M059J (cell line): Measurements from ENCODE around the gene ZNF850. TPM values are rescaled to one million over a fixed set of nuclear protein-coding genes. Genes with fewer than 3 reads are reported as not detected.

Source experiments
- DNase-seq: peaks from one replicate; pipeline ENCODE4 v3.0.0-alpha.2; 2012; ENCODE audit warnings: low read depth
- total RNA-seq: library from RNA; depleted of rRNA; stranded (reverse); fragments of >200 nt; shearing (Covaris generic); gene quantifications from 2 replicates; pipeline ENCODE4 v1.2.3, GENCODE V29; 2014; rRNA removed

ZNF850 gene
- total RNA-seq, 1 experiment from 2014 or later: 4.4 TPM

GRCh38 chr19:36688058-36688457 lies 84.5 kb downstream of the ZNF850 start:
- peak; percentile 3 for DNase-seq

GRCh38 chr19:36687214-36688056 lies 85.2 kb downstream of the ZNF850 start, which contains the start of gene ZNF567:
ZNF567 (plus strand) TSS chr19:36687612; CDS start chr19:36694868, 7,256 bp downstream.
- peak; percentile 95 for DNase-seq

DNA sequence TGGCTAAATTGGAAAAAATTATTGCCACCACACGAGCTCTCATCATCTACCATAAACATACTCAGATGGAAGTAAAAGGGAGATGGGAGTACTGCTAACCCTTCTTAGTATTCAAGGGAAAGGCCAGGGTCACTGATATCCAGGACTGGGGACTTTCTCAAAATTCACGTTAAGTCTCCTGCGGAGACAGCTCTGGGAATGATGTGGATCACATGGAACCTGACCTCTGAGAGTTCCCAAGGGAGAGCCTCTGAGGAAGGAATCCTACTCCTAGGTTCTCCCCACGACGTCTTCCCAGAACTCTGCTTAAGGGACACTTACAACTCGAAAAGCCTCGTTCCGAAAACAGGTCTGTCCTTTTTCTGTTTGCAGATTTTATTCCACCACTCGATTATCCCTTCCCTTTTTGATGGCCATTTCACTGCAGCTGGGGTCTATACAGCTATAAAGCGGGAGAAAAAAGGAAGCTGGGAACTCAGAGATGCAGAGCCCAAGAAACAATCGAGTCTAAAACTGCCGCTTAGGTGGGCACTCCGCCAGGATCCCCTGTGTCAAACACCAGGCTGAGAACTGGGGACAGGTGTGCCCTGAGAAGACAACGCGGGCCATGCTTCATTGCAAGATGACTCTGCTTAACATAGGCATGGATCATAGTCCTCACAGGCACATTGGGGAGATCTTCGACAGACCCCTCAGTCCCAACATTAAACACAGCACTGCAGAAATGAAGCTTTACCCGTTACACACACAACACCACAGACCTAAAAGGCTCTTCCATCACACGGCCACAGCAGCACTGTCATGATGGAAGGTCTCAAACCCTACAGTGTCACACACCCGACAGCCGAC lies 86.0 kb downstream of the ZNF850 start:
- DNase-seq: no peak

DNA sequence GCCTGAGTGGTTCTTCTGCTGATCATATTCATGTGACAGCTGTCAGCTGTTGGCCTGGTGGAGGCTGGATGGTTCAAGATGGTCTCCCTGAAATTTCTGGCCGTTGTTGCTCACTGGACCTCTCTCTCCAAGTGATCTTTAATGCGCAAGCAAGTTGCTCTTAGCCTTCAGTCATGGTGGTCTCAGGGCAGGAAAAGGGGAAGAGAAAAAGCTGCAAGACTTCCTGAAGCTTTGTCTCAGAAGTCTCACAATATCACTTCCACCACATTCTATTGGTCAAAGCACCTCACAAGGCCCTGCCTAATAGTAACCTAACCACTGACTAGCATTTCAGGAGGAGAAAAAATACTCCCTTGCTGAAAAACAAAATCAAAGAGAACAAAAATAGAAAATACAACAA lies 86.8 kb downstream of the ZNF850 start:
- no peak for DNase-seq

GRCh38 chr19:36679455-36679854 lies 93.2 kb downstream of the ZNF850 start:
- no peak for DNase-seq

DNA sequence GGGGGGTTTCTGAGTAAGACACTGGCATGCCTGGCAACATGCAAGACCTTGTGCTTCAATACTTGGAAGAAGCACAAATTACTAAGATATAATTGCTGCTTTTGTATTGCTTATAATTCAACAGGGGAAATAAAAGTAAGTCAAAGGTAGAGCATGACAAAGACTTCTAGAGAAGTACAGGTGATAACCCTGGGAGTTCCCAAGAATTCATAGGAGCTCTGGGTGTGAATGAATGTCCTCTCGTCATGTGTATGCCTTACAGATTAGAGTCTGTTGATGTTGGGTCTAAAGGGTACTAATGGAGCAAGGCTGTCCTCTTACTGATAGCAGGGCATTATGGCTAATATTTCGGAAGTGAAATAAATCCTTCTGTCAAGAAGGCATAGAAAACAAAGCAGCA lies 98.4 kb downstream of the ZNF850 start:
- no peak for DNase-seq

- DNase-seq: no peak
Observed at GRCh38 chr19:36672368-36672767, 100.2 kb downstream of the ZNF850 start.

- DNase-seq: no peak
Observed at GRCh38 chr19:36668646-36669045, 104.0 kb downstream of the ZNF850 start.

- DNase-seq: no peak
Observed at GRCh38 chr19:36665832-36666231, 106.8 kb downstream of the ZNF850 start.

Other genes starting within 250 kb of the ZNF850 start
- gene ZNF260, start 244.5 kb downstream of the ZNF850 start, total RNA-seq: 9.1 and 10.2 TPM in 2 replicates
- 7.4 and 10.4 TPM in 2 replicates for gene ZNF529, start 199.5 kb downstream of the ZNF850 start, total RNA-seq
- 8.3 and 12.8 TPM in 2 replicates for gene ZNF382, start 167.5 kb downstream of the ZNF850 start, total RNA-seq
- 8.4 and 15.9 TPM in 2 replicates for gene ZNF461, start 106.0 kb downstream of the ZNF850 start, total RNA-seq
- gene ZNF567, start 85.2 kb downstream of the ZNF850 start, total RNA-seq: 7.6 and 7.7 TPM in 2 replicates
- 3.5 and 7.2 TPM in 2 replicates for gene ZNF790, start 65.6 kb upstream of the ZNF850 start, total RNA-seq
- 0.96 and 3.0 TPM in 2 replicates for gene ZNF345, start 78.1 kb upstream of the ZNF850 start, total RNA-seq
- gene ZNF829, start 143.5 kb upstream of the ZNF850 start, total RNA-seq: 2.1 and 3.0 TPM in 2 replicates
- 7.3 and 9.7 TPM in 2 replicates for gene ZNF568, start 143.5 kb upstream of the ZNF850 start, total RNA-seq